ENCODE measurements around the gene ARL16.

DNA sequence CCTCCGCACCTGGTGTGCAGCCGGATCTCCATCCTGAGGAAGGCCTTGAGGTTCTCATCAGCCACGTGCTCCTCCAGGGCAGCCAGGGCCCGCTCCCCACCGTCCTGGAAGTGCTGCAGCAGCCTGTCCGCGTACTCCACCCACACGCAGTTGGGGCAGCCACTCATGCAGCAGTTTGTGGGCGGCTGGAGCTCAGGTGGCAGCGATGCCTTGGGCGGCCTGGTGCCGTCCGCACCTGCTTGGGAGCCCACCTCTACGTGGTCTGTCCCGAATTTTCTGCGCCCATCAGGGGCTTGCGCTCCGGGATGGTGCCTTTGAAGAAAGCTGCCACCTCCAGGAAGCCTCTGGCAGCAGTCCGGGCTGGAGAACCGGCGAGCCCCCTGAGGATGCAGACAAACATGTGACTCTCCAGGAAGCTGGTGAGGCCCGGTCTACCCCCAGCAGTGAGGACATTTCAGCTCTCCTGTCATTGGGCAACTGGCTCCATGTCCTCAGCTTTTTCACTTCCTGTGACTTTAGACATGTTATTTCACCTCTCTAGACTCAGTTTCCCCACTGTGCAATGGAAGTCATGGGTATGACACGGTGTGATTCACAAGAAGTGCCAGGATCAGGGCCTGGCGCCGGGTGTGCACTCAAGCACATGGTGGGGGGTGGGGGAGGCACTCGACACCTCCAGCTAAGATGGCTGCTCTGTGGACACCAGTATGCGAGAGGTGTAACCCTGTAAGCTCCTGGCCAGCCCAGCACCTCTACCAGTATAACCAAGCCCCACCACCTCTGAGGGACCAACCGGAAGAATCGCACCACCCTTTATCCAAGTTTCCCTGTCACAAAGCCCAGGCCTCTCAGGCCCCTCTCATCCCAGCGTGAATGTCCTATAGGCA is 18.1 kb downstream of the ARL16 start:
- TF ChIP-seq, protein P1, sequence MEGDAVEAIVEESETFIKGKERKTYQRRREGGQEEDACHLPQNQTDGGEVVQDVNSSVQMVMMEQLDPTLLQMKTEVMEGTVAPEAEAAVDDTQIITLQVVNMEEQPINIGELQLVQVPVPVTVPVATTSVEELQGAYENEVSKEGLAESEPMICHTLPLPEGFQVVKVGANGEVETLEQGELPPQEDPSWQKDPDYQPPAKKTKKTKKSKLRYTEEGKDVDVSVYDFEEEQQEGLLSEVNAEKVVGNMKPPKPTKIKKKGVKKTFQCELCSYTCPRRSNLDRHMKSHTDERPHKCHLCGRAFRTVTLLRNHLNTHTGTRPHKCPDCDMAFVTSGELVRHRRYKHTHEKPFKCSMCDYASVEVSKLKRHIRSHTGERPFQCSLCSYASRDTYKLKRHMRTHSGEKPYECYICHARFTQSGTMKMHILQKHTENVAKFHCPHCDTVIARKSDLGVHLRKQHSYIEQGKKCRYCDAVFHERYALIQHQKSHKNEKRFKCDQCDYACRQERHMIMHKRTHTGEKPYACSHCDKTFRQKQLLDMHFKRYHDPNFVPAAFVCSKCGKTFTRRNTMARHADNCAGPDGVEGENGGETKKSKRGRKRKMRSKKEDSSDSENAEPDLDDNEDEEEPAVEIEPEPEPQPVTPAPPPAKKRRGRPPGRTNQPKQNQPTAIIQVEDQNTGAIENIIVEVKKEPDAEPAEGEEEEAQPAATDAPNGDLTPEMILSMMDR (IDR thresholded peaks at IDR 0.05; ENCODE audit: extremely low read depth in 1 of 2, insufficient read depth in 1 of 2, low read depth in 1 of 2, low read length in 2 of 2) = no peak
- TF ChIP-seq POLR2A (IDR thresholded peaks at IDR 0.05; ENCODE audit: low read depth, low read length) (peak; percentile 16), EZH2 (IDR thresholded peaks at IDR 0.05; ENCODE audit: borderline replicate concordance, low read depth, low read length, severe bottlenecking) (no peak)

Measured in endothelial cell of umbilical vein (primary cell).